ENCODE measurements around the gene SNAPC2. TPM values are rescaled to one million over a fixed set of nuclear protein-coding genes. Genes with fewer than 3 reads are reported as not detected.
"Not testable (repeated sequence)": the region's sequence is repeated elsewhere in the genome, so short reads cannot be mapped to it uniquely, and the experiment has no call there.

SNAPC2 gene
- polyA plus RNA-seq, 4 donors, result 13.0 to 23.5 (median 18.2) TPM

GRCh38 chr19:7930765-7931164 is 10.6 kb downstream of the SNAPC2 start:
- DNase-seq (ENCODE audit: low read depth in 4 of 4, low spot score in 2 of 4), result no peak

GRCh38 chr19:7931221-7932061 is 11.3 kb downstream of the SNAPC2 start:
- no peak for DNase-seq (ENCODE audit: low read depth in 4 of 4, low spot score in 2 of 4)

GRCh38 chr19:7932276-7932929 is 12.3 kb downstream of the SNAPC2 start:
- DNase-seq (ENCODE audit: low read depth in 4 of 4, low spot score in 2 of 4), result no peak

GRCh38 chr19:7932930-7933300 is 12.8 kb downstream of the SNAPC2 start:
- no peak for DNase-seq (ENCODE audit: low read depth in 4 of 4, low spot score in 2 of 4)

GRCh38 chr19:7933411-7933810 is 13.3 kb downstream of the SNAPC2 start:
- no peak for DNase-seq (ENCODE audit: low read depth in 4 of 4, low spot score in 2 of 4)

GRCh38 chr19:7933828-7934725 is 13.9 kb downstream of the SNAPC2 start:
- DNase-seq (ENCODE audit: low read depth in 4 of 4, low spot score in 2 of 4), result no peak

GRCh38 chr19:7934766-7935165 is 14.6 kb downstream of the SNAPC2 start:
- DNase-seq (ENCODE audit: low read depth in 4 of 4, low spot score in 2 of 4), result no peak

- DNase-seq (ENCODE audit: low read depth in 4 of 4, low spot score in 2 of 4), result no peak
Measured at GRCh38 chr19:7940841-7941240, 20.7 kb downstream of the SNAPC2 start.

- DNase-seq (ENCODE audit: low read depth in 4 of 4, low spot score in 2 of 4), result no peak
Measured at GRCh38 chr19:7941895-7942596, 21.9 kb downstream of the SNAPC2 start.

- no peak for DNase-seq (ENCODE audit: low read depth in 4 of 4, low spot score in 2 of 4)
Measured at GRCh38 chr19:7942981-7943443, 22.9 kb downstream of the SNAPC2 start.

GRCh38 chr19:7943444-7944176 is 23.5 kb downstream of the SNAPC2 start, which contains the start of gene TIMM44:
Gene TIMM44, minus strand, starts transcription at chr19:7943666. Its CDS starts 15 bp downstream, at chr19:7943651.
- DNase-seq (ENCODE audit: low read depth in 4 of 4, low spot score in 2 of 4), result peak; percentile 95 to 97 (median 96)

- DNase-seq (ENCODE audit: low read depth in 4 of 4, low spot score in 2 of 4), result peak; percentile 80 to 93 (median 88)
Measured at GRCh38 chr19:7944177-7944761, 24.1 kb downstream of the SNAPC2 start.

- no peak for DNase-seq (ENCODE audit: low read depth in 4 of 4, low spot score in 2 of 4)
Measured at GRCh38 chr19:7947939-7948338, 27.8 kb downstream of the SNAPC2 start.

GRCh38 chr19:7953060-7953459 is 32.9 kb downstream of the SNAPC2 start:
- no peak for DNase-seq (ENCODE audit: low read depth in 4 of 4, low spot score in 2 of 4)

GRCh38 chr19:7953576-7953975 is 33.4 kb downstream of the SNAPC2 start:
- DNase-seq (ENCODE audit: low read depth in 4 of 4, low spot score in 2 of 4), result no peak

GRCh38 chr19:7955696-7956095 is 35.6 kb downstream of the SNAPC2 start:
- no peak for DNase-seq (ENCODE audit: low read depth in 4 of 4, low spot score in 2 of 4)

GRCh38 chr19:7959211-7959610 is 39.1 kb downstream of the SNAPC2 start:
- no peak for DNase-seq (ENCODE audit: low read depth in 4 of 4, low spot score in 2 of 4)

GRCh38 chr19:7961082-7961481 is 40.9 kb downstream of the SNAPC2 start:
- DNase-seq (ENCODE audit: low read depth in 4 of 4, low spot score in 2 of 4), result not testable (repeated sequence)
